Hematopoietic multipotent progenitor cell treated with erythropoietin and hydrocortisone succinate and interleukin-3 and kit ligand, for 17 days (in vitro differentiated cells): ENCODE data around the gene CTRB2.
"Not testable (repeated sequence)": the region's sequence is repeated elsewhere in the genome, so short reads cannot be mapped to it uniquely, and the experiment has no call there.

Experiments used
- DNase-seq: peaks from one replicate; pipeline ENCODE4 v3.0.0-alpha.2; 2015; ENCODE audit warnings: low spot score

Gene CTRB2

GRCh38 chr16:75226550-75227360 lies 19.8 kb upstream of the CTRB2 start:
- no peak for DNase-seq

GRCh38 chr16:75225678-75226515 lies 18.9 kb upstream of the CTRB2 start:
- DNase-seq, result no peak

DNA sequence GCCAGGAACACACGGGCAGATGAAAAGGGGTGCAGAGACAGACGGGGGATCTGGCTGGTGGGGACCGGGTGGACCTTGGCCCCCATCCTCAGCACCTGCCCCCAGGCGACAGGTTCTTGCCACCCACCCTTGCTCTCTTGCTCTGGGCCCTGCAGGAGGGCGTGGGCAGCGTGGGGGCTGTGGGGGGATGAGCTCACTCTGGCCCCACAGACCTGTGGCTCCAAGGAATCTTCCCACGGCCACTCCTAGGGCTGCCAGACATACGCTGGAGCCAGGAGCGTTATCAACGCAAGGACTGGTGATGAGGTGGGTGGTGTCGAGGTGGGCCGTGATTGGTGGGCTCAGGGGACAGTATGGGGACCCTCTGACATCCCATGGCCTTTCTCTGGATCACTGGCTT lies 18.1 kb upstream of the CTRB2 start:
- no peak for DNase-seq

- no peak for DNase-seq
Observed at GRCh38 chr16:75224306-75225082, 17.5 kb upstream of the CTRB2 start.

- DNase-seq, result not testable (repeated sequence)
Observed at GRCh38 chr16:75223129-75223528, 16.2 kb upstream of the CTRB2 start.

- no peak for DNase-seq
Observed at GRCh38 chr16:75222271-75222783, 15.4 kb upstream of the CTRB2 start.

DNA sequence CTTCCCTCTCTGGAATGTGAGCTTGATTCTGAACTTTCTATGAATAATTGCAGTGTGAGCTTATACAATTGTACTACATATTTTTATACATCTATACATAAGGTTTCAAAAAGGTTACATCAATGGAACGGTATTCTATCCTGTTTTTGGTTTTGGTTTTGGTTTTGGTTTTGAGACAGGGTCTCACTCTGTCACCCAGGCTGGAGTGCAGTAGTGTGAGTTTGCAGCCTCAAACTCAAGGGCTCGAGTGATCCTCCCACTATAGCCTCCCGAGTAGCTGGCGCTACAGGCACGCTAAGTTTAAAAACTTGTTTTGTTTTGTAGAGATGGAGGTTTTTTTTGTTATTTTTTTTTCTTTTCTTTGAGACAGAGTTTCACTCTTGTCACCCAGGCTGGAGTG lies 12.9 kb upstream of the CTRB2 start:
- no peak for DNase-seq

DNA sequence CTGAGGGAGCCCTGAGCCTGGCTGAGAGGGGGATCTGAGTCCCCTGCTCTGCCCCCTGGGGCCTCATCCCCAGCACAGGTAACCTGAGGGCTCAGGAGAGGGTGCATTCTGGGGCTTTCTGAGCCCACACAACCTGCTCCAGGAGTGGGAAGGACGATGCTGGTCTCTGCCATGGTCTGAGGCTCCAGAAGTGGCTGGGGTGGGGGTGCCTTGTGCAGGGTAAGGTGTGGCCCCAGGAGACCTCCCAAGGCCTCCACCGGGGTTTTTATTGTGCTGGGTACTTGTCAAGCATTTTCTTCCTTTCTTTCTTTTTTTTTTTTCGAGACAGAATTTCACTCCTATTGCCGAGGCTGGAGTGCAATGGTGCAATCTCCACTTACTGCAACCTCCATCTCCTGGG lies 12.1 kb upstream of the CTRB2 start:
- no peak for DNase-seq

- no peak for DNase-seq
Observed at GRCh38 chr16:75218256-75219076, 11.5 kb upstream of the CTRB2 start, which contains the start of gene CTRB1. TSS of gene CTRB1 (plus strand) at chr16:75218988. CDS start at chr16:75219008, 20 bp downstream.

DNA sequence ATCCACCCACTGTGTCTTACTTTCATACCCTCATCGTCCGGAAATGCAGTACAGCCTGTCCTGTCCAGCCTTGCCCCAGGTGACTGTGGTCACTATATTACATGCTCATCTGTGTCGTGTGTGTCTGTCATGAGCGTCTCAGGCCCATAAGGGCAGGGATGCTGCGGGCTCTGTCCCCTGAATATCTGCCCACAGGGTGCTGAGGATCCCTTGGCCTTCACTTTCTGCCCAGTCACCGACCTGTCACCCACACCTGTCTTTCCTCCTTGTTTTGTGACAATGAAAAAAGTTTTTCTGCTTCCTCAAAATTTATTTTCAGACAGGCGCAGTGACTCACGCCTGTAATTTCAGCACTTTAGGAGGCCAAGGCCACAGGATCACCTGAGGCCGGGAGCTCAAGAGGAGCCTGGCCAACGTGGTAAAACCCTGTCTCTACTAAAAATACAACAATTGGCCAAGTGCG lies 10.5 kb upstream of the CTRB2 start:
- no peak for DNase-seq

DNA sequence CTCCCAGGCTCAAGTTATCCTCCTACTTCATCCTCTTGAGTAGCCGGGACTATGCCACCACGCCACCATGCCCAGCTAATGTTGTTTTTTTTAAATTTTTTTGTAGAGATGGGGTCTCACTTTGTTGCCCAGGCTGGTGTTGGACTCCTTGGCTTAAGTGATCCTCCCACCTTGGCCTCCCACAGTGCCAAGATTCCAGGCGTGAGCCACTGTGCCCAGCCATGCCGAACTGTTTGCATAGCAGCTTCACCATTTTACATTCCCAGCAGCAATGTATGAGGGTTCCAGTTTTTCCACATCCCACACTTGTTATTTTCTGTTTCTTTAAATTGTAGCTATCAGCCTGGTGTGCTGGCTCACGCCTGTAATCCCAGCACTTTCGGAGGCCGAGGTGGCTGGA lies 9.6 kb upstream of the CTRB2 start:
- DNase-seq, result no peak

DNA sequence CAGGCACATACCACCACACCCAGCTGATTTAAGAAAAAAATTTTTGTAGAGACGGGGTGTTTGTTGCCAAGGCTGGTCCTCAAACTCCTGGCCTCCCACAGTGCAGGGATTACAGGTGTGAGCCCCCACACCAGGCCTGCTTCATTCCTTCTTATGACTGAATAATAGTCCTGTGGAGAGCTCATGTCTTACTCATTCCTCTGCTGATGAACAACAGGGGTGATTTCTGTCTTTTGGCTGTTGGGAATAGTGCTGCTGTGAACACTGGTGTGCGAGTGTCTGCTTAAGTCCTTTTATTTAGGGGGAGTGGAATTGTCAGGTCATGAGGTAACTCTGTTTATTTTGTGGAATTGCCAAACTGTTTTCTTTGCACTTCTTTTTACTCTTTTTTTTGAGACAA lies 9.2 kb upstream of the CTRB2 start:
- no peak for DNase-seq

DNA sequence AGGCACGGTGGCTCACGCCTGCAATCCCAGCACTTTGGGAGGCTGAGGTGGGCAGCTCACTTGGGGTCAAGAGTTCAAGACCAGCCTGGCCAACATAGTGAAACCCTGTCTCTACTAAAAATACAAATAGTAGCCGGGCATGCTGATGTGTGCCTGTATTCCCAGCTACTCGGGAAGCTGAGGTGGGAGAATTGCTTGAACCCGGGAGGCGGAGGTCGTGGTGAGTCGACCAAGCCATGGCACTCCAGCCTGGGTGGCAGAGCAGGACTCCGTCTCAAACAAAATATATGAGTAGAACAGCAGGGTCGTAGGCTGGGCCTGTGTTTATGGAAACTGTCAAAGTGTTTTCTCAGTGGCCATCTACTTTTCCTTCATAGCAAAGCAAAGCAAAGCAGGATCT lies 4.3 kb upstream of the CTRB2 start:
- DNase-seq, result not testable (repeated sequence)

GRCh38 chr16:75209944-75210343 lies 3.0 kb upstream of the CTRB2 start:
- DNase-seq, result no peak

DNA sequence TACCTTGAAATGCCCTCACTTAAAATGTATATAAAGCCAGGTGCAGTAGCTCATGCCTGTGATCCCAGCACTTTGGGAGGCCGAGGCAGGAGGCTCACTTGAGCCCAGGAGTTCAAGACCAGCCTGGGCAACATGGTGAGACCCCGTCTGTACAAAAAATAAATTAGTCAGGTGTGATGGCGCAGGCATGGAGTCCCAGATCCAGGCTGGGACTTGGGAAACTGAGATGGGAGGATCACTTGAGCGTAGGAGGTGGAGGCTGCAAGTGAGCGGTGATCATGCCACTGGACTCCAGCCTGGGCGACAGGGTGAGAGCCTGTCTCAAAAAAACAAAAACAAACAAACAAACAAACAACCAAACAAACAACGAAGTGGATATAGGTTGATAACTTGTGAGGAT lies 2.6 kb upstream of the CTRB2 start:
- not testable (repeated sequence) for DNase-seq

- DNase-seq, result no peak
Observed at GRCh38 chr16:75208861-75209505, 2.0 kb upstream of the CTRB2 start.

DNA sequence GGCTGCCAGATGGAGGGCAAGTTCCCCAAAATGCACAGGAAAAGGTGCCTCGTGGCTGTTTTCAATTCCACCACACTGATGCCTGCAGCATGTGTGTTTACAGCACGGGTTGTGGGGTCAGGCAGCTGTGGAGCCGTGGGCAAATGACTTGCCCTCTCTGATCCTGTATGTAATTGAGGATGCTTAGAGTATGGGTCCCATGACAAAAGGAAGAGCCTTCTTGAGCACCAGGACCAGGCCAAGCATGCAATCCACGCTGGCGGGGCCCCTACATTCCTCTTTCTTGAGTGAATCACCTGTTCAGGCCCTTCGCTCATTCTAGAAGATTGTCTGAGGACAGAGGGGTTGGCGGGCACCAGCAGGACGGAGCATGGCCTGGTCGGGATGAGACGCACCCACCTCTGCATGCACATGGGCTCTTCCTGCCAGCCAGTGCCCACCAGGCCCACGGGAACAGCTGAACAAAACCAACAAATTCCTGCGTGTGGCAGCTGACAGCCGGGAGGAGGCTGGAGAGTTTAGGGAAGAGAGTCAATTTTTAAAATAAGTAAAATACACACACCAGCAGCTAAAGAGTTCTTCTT lies 1.4 kb upstream of the CTRB2 start:
- DNase-seq, result no peak

- DNase-seq, result no peak
Observed at GRCh38 chr16:75207831-75208230, 870 bp upstream of the CTRB2 start.

DNA sequence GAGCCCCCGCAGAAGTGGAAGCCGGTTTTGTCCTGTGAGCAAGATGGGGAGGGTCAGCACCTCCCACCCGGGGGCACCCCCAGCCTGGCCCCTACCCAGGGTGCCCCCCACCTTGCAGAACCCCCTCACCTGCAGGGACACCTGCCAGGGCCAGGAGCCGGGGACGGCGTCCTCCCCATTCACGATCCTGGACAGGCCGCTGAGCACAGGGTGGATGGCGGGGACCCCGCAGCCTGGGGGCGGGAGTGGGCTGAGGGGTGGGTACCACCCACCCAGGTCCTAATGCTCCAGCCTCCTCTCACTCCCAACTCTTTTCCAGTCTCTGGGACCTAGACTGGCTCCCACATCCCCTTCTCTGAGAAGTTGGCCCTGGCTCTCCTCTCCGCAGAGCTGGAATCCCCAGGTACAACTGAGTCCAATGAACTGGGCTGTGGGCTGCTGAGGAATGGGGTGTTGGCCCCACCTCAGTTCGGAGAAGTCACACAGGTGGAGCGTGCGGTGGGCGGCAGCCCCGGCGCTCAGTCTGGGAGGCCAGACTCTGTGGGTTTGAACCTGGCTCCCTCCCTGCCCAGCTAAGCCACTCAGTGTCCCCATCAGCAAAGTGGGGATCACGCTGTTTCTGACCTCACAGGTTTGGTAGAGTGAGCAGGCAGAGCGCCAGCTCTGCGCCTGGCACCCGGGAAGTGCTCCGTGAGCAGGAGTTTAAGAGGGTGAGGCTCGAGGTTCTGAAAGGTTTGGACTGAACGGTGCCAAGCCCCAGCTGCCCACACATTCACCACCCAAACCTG lies 806 bp downstream of the CTRB2 start:
- not testable (repeated sequence) for DNase-seq
